ENCODE data around the gene BCL7A. TPM values are rescaled to one million over a fixed set of nuclear protein-coding genes. Genes with fewer than 3 reads are reported as not detected.

Gene BCL7A
- total RNA-seq, 1 experiment from 2014 or later: 14.5 TPM

DNA sequence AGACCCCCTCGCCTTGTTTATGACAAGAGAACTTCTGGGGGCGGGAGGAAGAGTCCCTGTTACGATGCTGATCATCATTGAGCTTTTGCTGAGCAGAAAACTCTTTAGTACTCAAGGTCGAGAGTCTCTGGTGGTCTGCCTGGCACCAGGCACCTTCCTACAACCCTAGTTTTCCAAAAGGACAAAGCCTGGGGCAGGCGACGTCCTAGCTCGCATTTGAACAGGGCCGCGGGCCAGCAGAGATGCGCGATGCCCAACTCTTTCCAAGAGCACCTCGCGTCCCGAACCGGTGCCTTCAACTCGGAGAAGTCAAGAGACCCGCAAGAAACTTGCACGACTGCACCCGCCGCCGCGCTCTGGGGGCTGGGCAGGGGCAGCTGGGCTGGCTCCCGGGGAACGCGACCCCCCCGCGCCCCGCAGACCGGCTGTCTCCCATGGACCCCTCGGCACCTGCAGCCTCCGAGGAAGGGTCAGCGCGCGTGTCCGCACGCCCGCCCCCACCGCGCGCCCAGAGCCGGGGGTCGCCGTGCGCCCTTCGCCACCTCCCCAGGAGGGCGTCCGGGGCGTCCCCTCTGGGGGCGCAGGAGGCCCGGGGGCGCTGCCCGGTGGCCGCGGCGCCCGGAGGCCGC, 377 bp upstream of the BCL7A start:
- Histone ChIP-seq H3K4me3 (ENCODE audit: low read depth in 2 of 2, low read length in 2 of 2) (peak overlapping the region; percentile 51 to 69), H3K36me3 (ENCODE audit: control insufficient read depth, insufficient read depth, low read length) (no peaks in the 10 kb centered on the region; the same call in 1 of the 2 replicates), H3K4me1 (ENCODE audit: control insufficient read depth, insufficient read depth, low read length) (peaks cover 11% of the 10 kb centered on the region), H3K27ac (ENCODE audit: low read length) (peak overlapping the region; percentile 74), H3K9me3 (ENCODE audit: control insufficient read depth, insufficient read depth, low read depth, low read length) (no peaks in the 10 kb centered on the region), H3K27me3 (ENCODE audit: control insufficient read depth, insufficient read depth, low read length) (no peaks in the 10 kb centered on the region)
- ChIA-PET CTCF (no interaction called here), POLR2A (no interaction called here)
- ATAC-seq: peak; percentile 47
- TF ChIP-seq POLR2AphosphoS5 (IDR thresholded peaks at IDR 0.05; ENCODE audit: low read depth, low read length) (no peak), SIN3A (IDR thresholded peaks at IDR 0.05; ENCODE audit: borderline replicate concordance, insufficient read depth, low read depth, low read length) (no peak), TCF7L2 (IDR thresholded peaks at IDR 0.05; ENCODE audit: low read depth, low read length) (no peak), REST (IDR thresholded peaks at IDR 0.05; ENCODE audit: insufficient read depth in 1 of 2, low read depth in 2 of 2, low read length in 1 of 2) (no peak)
- TF ChIP-seq, protein P1, sequence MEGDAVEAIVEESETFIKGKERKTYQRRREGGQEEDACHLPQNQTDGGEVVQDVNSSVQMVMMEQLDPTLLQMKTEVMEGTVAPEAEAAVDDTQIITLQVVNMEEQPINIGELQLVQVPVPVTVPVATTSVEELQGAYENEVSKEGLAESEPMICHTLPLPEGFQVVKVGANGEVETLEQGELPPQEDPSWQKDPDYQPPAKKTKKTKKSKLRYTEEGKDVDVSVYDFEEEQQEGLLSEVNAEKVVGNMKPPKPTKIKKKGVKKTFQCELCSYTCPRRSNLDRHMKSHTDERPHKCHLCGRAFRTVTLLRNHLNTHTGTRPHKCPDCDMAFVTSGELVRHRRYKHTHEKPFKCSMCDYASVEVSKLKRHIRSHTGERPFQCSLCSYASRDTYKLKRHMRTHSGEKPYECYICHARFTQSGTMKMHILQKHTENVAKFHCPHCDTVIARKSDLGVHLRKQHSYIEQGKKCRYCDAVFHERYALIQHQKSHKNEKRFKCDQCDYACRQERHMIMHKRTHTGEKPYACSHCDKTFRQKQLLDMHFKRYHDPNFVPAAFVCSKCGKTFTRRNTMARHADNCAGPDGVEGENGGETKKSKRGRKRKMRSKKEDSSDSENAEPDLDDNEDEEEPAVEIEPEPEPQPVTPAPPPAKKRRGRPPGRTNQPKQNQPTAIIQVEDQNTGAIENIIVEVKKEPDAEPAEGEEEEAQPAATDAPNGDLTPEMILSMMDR (IDR thresholded peaks at IDR 0.05): no peak
- intact Hi-C loops (cut with micrococcal nuclease; ENCODE audit: unreplicated experiment): no loop called here
- no TSS peak for BruUV-seq (replicated peaks)
- no peak for DNase-seq (ENCODE audit: low read depth, low spot score)
- in situ Hi-C loops (cut with HindIII; ENCODE audit: low pct_unique_long_range_greater_than_20kb, low sequenced_read_pairs): no loop called here

GRCh38 chr12:122022393-122023338, 982 bp downstream of the BCL7A start:
- Histone ChIP-seq H3K36me3 (ENCODE audit: control insufficient read depth, insufficient read depth, low read length) (no peaks in the 10 kb centered on the region; the same call in 1 of the 2 replicates), H3K9me3 (ENCODE audit: control insufficient read depth, insufficient read depth, low read depth, low read length) (no peaks in the 10 kb centered on the region), H3K27me3 (ENCODE audit: control insufficient read depth, insufficient read depth, low read length) (no peaks in the 10 kb centered on the region), H3K4me1 (ENCODE audit: control insufficient read depth, insufficient read depth, low read length) (peaks cover 18% of the 10 kb centered on the region), H3K4me3 (ENCODE audit: low read depth in 2 of 2, low read length in 2 of 2) (peak overlapping the region; percentile 69 to 76), H3K27ac (ENCODE audit: low read length) (peak overlapping the region; percentile 90)
- TF ChIP-seq SIN3A (IDR thresholded peaks at IDR 0.05; ENCODE audit: borderline replicate concordance, insufficient read depth, low read depth, low read length): no peak
- TF ChIP-seq TCF7L2 (IDR thresholded peaks at IDR 0.05; ENCODE audit: low read depth, low read length): no peak
- TF ChIP-seq REST (IDR thresholded peaks at IDR 0.05; ENCODE audit: insufficient read depth in 1 of 2, low read depth in 2 of 2, low read length in 1 of 2): no peak
- TF ChIP-seq, protein P1 (IDR thresholded peaks at IDR 0.05): no peak
- TF ChIP-seq POLR2AphosphoS5 (IDR thresholded peaks at IDR 0.05; ENCODE audit: low read depth, low read length): no peak
- no TSS peak for BruUV-seq (replicated peaks)
- POLR2A ChIA-PET: no interaction called here
- CTCF ChIA-PET: interaction anchor here (0.5 kb wide), 1 partner anchor 124 kb away, joined by 3 read pairs; no protein-coding TSS in a partner anchor
- ATAC-seq (peak; percentile 39), DNase-seq (ENCODE audit: low read depth, low spot score) (no peak)
- intact Hi-C loops (cut with micrococcal nuclease; ENCODE audit: unreplicated experiment) (no loop called here), in situ Hi-C loops (cut with HindIII; ENCODE audit: low pct_unique_long_range_greater_than_20kb, low sequenced_read_pairs) (no loop called here)

Data from Panc1 (cell line).